Measurements from ENCODE around the gene RTBDN. TPM values are rescaled to one million over a fixed set of nuclear protein-coding genes. Genes with fewer than 3 reads are reported as not detected.

RTBDN gene
- total and polyA plus RNA-seq, 2 of the 8 experiments (the other 6 are each of a cell fraction or from before 2014, with no cell fraction given) = 4.0 to 4.8 TPM

- TF ChIP-seq NANOG (IDR thresholded peaks at IDR 0.05; ENCODE audit: insufficient read depth, low read depth, low read length, poor library complexity, severe bottlenecking) = no peak
- TF ChIP-seq E2F6 (IDR thresholded peaks at IDR 0.05) = no peak
Observed at GRCh38 chr19:12872255-12872654, 37.9 kb upstream of the RTBDN start (continued).

All from H1 (cell line).